IMR-90 (cell line): ENCODE results near the gene CLEC16A. TPM values are rescaled to one million over a fixed set of nuclear protein-coding genes. Genes with fewer than 3 reads are reported as not detected.
A peak's percentile ranks its signal among the peaks of the same experiment; 100 is the strongest.

Experiments
- ATAC-seq: fragments of 200-7000 bp; cut with Tn5 transposase; 2 replicates; pipeline ENCODE4 v1.9.1; 2020; ENCODE audit warnings: low read depth, mild to moderate bottlenecking, moderate library complexity
- BruUV-seq: library from RNA; stranded (reverse); fragments of 400-500 nt; replicated peaks from 2 replicates; lab custom pipeline; 2021; lab: Mats Ljungman, UMichigan
- CTCF ChIA-PET: fragments of 300-600 bp; formaldehyde crosslinking; extraction: SDS; loops from one replicate; lab custom pipeline; 2021; ENCODE audit warnings: antibody characterized with exemption; lab: Yijun Ruan, JAX
- POLR2A ChIA-PET: fragments of 300-600 bp; sonication (Branson Sonifier 250); formaldehyde crosslinking; loops from one replicate; lab custom pipeline; 2022; ENCODE audit warnings: antibody characterized with exemption; ENCODE audit not compliant: unreplicated experiment; lab: Charles Lee
- DNase-seq: peaks from one replicate; pipeline ENCODE4 v3.0.0; 2013
- H2AFZ ChIP-seq: replicated peaks from 2 replicates; pipeline ENCODE3; 2013; ENCODE audit warnings: low read length, mild to moderate bottlenecking; ENCODE audit not compliant: poor library complexity
- H2AK5ac ChIP-seq: 2 replicates; pipeline ENCODE4 v1.6.1; 2013; ENCODE audit warnings: low read depth, low read length, inconsistent platforms
- H2AK9ac ChIP-seq: replicated peaks from 2 replicates; pipeline ENCODE3; 2013; ENCODE audit warnings: mild to moderate bottlenecking, low read depth, low read length, moderate library complexity; ENCODE audit not compliant: poor library complexity
- H2BK120ac ChIP-seq: 2 replicates; pipeline ENCODE4 v1.6.1; 2013; ENCODE audit warnings: low read depth, low read length, inconsistent platforms
- H2BK15ac ChIP-seq: 3 replicates; pipeline ENCODE4 v1.6.1; 2013; ENCODE audit warnings: low read depth, low read length, inconsistent platforms
- H2BK20ac ChIP-seq: 2 replicates; pipeline ENCODE4 v1.6.1; 2013; ENCODE audit warnings: low read depth, mild to moderate bottlenecking, inconsistent platforms, low read length, moderate library complexity
- H2BK5ac ChIP-seq: 2 replicates; pipeline ENCODE4 v1.6.1; 2013; ENCODE audit warnings: mild to moderate bottlenecking, low read depth, low read length, inconsistent platforms; ENCODE audit not compliant: poor library complexity, severe bottlenecking
- H3K14ac ChIP-seq: replicated peaks from 2 replicates; pipeline ENCODE4 v1.6.1; 2013; ENCODE audit warnings: low read depth, low read length, inconsistent platforms
- H3K18ac ChIP-seq: 2 replicates; pipeline ENCODE4 v1.6.1; 2013; ENCODE audit warnings: low read depth, low read length, control low read depth
- H3K23ac ChIP-seq: 2 replicates; pipeline ENCODE4 v1.6.1; 2013; ENCODE audit warnings: low read depth, low read length, inconsistent platforms
- H3K27ac ChIP-seq: 2 replicates; pipeline ENCODE4 v1.5.1; 2013; ENCODE audit warnings: mild to moderate bottlenecking, control low read depth, low read length; ENCODE audit not compliant: insufficient read depth
- H3K27me3 ChIP-seq: 2 replicates; pipeline ENCODE4 v1.6.1; 2013; ENCODE audit warnings: low read length; ENCODE audit not compliant: control insufficient read depth, insufficient read depth
- H3K36me3 ChIP-seq: 2 replicates; pipeline ENCODE4 v1.6.1; 2013; ENCODE audit warnings: low read length, mixed read lengths; ENCODE audit not compliant: control insufficient read depth, insufficient read depth
- H3K4ac ChIP-seq: 2 replicates; pipeline ENCODE4 v1.6.1; 2013; ENCODE audit warnings: low read depth, low read length, inconsistent platforms
- H3K4me1 ChIP-seq: 2 replicates; pipeline ENCODE4 v1.6.1; 2013; ENCODE audit warnings: low read length, mixed read lengths; ENCODE audit not compliant: control insufficient read depth, insufficient read depth
- H3K4me2 ChIP-seq: 2 replicates; pipeline ENCODE4 v1.6.1; 2013; ENCODE audit warnings: low read depth, mild to moderate bottlenecking, control low read depth, low read length, moderate library complexity
- H3K4me3 ChIP-seq: 2 replicates; pipeline ENCODE4 v1.5.1; 2013; ENCODE audit warnings: low read depth, mild to moderate bottlenecking, control low read depth, low read length, moderate library complexity; ENCODE audit not compliant: insufficient read depth
- H3K56ac ChIP-seq: 2 replicates; pipeline ENCODE4 v1.6.1; 2013; ENCODE audit warnings: low read length, inconsistent platforms; ENCODE audit not compliant: insufficient read depth; ENCODE audit errors: extremely low read depth
- H3K79me1 ChIP-seq, 2 experiments: 2 replicates each; pipeline ENCODE4 v1.6.1; 2013; ENCODE audit warnings: low read length in 2 of 2, inconsistent platforms in 1 of 2, low read depth in 1 of 2
- H3K9ac ChIP-seq: 2 replicates; pipeline ENCODE4 v1.6.1; 2013; ENCODE audit warnings: low read depth, low read length, control low read depth
- H3K9me1 ChIP-seq: 2 replicates; pipeline ENCODE4 v1.6.1; 2013; ENCODE audit warnings: low read length, inconsistent platforms; ENCODE audit not compliant: insufficient read depth
- H3K9me3 ChIP-seq: 2 replicates; pipeline ENCODE4 v1.6.1; 2013; ENCODE audit warnings: low read length; ENCODE audit not compliant: control insufficient read depth, insufficient read depth
- H4K20me1 ChIP-seq: 2 replicates; pipeline ENCODE4 v1.6.1; 2013; ENCODE audit warnings: low read length, inconsistent platforms; ENCODE audit not compliant: insufficient read depth
- H4K5ac ChIP-seq: 2 replicates; pipeline ENCODE4 v1.6.1; 2013; ENCODE audit warnings: mild to moderate bottlenecking, low read depth, low read length, control low read depth
- H4K8ac ChIP-seq, 2 experiments: 2 replicates each; pipeline ENCODE4 v1.6.1; 2013; ENCODE audit warnings: low read depth in 2 of 2, low read length in 2 of 2, control low read depth in 1 of 2, inconsistent platforms in 1 of 2
- H4K91ac ChIP-seq: 2 replicates; pipeline ENCODE4 v1.6.1; 2013; ENCODE audit warnings: low read depth, low read length, inconsistent platforms; ENCODE audit not compliant: insufficient read depth
- RFX5 ChIP-seq: IDR thresholded peaks from 2 replicates; pipeline ENCODE4 v1.8.0; 2012; ENCODE audit warnings: low read depth, mild to moderate bottlenecking, low read length, moderate library complexity
- WGBS, 2 experiments: methylation state at CpG; one replicate each; pipeline versions ENCODE4 v1.1.5 to v1.1.7; 2013; ENCODE audit warnings: missing lambda C conversion rate in 2 of 2; ENCODE audit not compliant: insufficient read length in 1 of 2; ENCODE audit errors: extremely low coverage in 2 of 2; 5-methylcytosine and 5-hydroxymethylcytosine counted together
- dilution Hi-C: fragments of 300-500 bp; cut with HindIII; formaldehyde crosslinking; loops from one replicate; pipeline ENCODE4 v1.14.3; 2018; ENCODE audit warnings: low sequenced_read_pairs; ENCODE audit not compliant: unreplicated experiment
- in situ Hi-C: fragments of 300-500 bp; cut with MboI; formaldehyde crosslinking; loops from 3 replicates; pipeline ENCODE4 v1.14.3; 2019; ENCODE audit warnings: low sequenced_read_pairs, inconsistent platforms, mixed read lengths
- intact Hi-C: fragments of 100-400 bp; cut with micrococcal nuclease; formaldehyde crosslinking; loops from 2 replicates; pipeline ENCODE4 v1.10.0; 2022
- polyA plus RNA-seq, 3 experiments: library from polyadenylated mRNA; depleted of rRNA; stranded (reverse); fragments of >200 nt; gene quantifications; 2 replicates each; pipeline ENCODE4 v1.2.3, GENCODE V29; 2012; ENCODE audit warnings: low replicate concordance in 1 of 3
- total RNA-seq: library from RNA; depleted of rRNA; stranded (reverse); fragments of >200 nt; gene quantifications from 2 replicates; pipeline ENCODE4 v1.2.3, GENCODE V29; 2012
- TF ChIP-seq, protein P1 (sequence below): fragments of 150-350 bp; IDR thresholded peaks from 2 replicates; pipeline ENCODE4 v1.6.1; 2017; ENCODE audit warnings: mild to moderate bottlenecking, antibody characterized with exemption, low read length, low read depth

Gene CLEC16A
- total and polyA plus RNA-seq, 2 of the 4 experiments (the other 2 are of a cell fraction): 15.9 to 16.5 TPM

- H3K9ac ChIP-seq: no peak overlapping the region
- no peak overlapping the region for H4K8ac ChIP-seq
- H2BK5ac ChIP-seq: no peak overlapping the region
- H4K91ac ChIP-seq: no peak overlapping the region
- peaks cover 31% of the 10 kb centered on the region for H3K36me3 ChIP-seq
- H2BK15ac ChIP-seq: no peak overlapping the region
- DNase-seq: no peak
- CTCF ChIA-PET: no interaction called here
- H2AK5ac ChIP-seq: peak overlapping the region; percentile 40; the same call in 1 of the 2 replicates
- H2AK9ac ChIP-seq: no peak overlapping the region
- WGBS, 2 experiments: no CpG with 5 or more reads among the region's 6 CpGs
- H4K5ac ChIP-seq: no peak overlapping the region
- H3K23ac ChIP-seq: no peak overlapping the region
- H3K56ac ChIP-seq: no peak overlapping the region
- intact Hi-C loops: no loop called here
- POLR2A ChIA-PET: no interaction called here
- in situ Hi-C loops: no loop called here
- no peak overlapping the region for H2BK120ac ChIP-seq
- H3K4me3 ChIP-seq: no peak overlapping the region
- dilution Hi-C loops: no loop called here
- H2AFZ ChIP-seq: no peak overlapping the region
- H3K27ac ChIP-seq: no peak overlapping the region
- no peaks in the 10 kb centered on the region for H3K9me3 ChIP-seq
- no peak overlapping the region for H3K4ac ChIP-seq
- H3K18ac ChIP-seq: no peak overlapping the region
- TF ChIP-seq, protein P1, sequence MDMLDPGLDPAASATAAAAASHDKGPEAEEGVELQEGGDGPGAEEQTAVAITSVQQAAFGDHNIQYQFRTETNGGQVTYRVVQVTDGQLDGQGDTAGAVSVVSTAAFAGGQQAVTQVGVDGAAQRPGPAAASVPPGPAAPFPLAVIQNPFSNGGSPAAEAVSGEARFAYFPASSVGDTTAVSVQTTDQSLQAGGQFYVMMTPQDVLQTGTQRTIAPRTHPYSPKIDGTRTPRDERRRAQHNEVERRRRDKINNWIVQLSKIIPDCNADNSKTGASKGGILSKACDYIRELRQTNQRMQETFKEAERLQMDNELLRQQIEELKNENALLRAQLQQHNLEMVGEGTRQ: peak; percentile 77
- no peak for TF ChIP-seq RFX5
- H3K79me1 ChIP-seq: 0 out of 4 replicates have a peak, but pooled peaks cover 0 to 4% of the 10 kb centered on the region in 2 experiments
- no peak overlapping the region for H3K4me2 ChIP-seq
- no peaks in the 10 kb centered on the region for H4K20me1 ChIP-seq
- no peak; the same call in 1 of the 2 replicates for ATAC-seq
- no peak overlapping the region; the same call in 1 of the 2 replicates for H3K14ac ChIP-seq
- peaks cover 25% of the 10 kb centered on the region for H3K9me1 ChIP-seq
- BruUV-seq: no TSS peak
- no peak overlapping the region for H2BK20ac ChIP-seq
- H3K4me1 ChIP-seq: peaks cover 6% of the 10 kb centered on the region; the same call in 1 of the 2 replicates
- no peaks in the 10 kb centered on the region for H3K27me3 ChIP-seq
Measured at GRCh38 chr16:11061629-11062270, 117.4 kb downstream of the CLEC16A start.
